Activated naive CD8-positive, alpha-beta T cell (primary cell): Measurements from ENCODE around the gene ZDHHC4.
A peak's percentile ranks its signal among the peaks of the same experiment; 100 is the strongest.

Source experiments
- H3K27ac Mint-ChIP-seq: one replicate; pipeline ENCODE4 v1.8.0; 2021; ENCODE audit warnings: mixed read lengths
- H3K27me3 Mint-ChIP-seq: one replicate; pipeline ENCODE4 v1.8.0; 2021; ENCODE audit warnings: mixed read lengths
- H3K36me3 Mint-ChIP-seq: one replicate; pipeline ENCODE4 v1.8.0; 2021; ENCODE audit warnings: mixed read lengths
- H3K4me1 Mint-ChIP-seq: one replicate; pipeline ENCODE4 v1.8.0; 2021; ENCODE audit warnings: low read depth, mixed read lengths
- H3K4me3 Mint-ChIP-seq: one replicate; pipeline ENCODE4 v1.8.0; 2021; ENCODE audit warnings: mild to moderate bottlenecking, mixed read lengths
- H3K9me3 Mint-ChIP-seq: one replicate; pipeline ENCODE4 v1.8.0; 2021; ENCODE audit warnings: low read depth, mixed read lengths

The ZDHHC4 gene

GRCh38 chr7:6577369-6578113 is at the start of gene ZDHHC4:
Gene ZDHHC4 (plus strand): TSS chr7:6577454. CDS start chr7:6580562, 3,108 bp downstream.
- H3K4me3 Mint-ChIP-seq = peak within 1 kb of the TSS; percentile 87
- H3K36me3 Mint-ChIP-seq = peaks cover 7% of the 10 kb centered on the region
- H3K9me3 Mint-ChIP-seq = no peaks in the 10 kb centered on the region
- H3K27ac Mint-ChIP-seq = peak within 1 kb of the TSS; percentile 86
- peaks cover 13% of the 10 kb centered on the region for H3K4me1 Mint-ChIP-seq
- no peaks in the 10 kb centered on the region for H3K27me3 Mint-ChIP-seq

GRCh38 chr7:6528401-6529130 is 48.7 kb upstream of the ZDHHC4 start:
- Mint-ChIP-seq H3K4me3 (no peak overlapping the region), H3K4me1 (peaks cover 16% of the 10 kb centered on the region), H3K36me3 (no peaks in the 10 kb centered on the region), H3K27me3 (peaks cover 10% of the 10 kb centered on the region), H3K9me3 (no peaks in the 10 kb centered on the region), H3K27ac (no peak overlapping the region)

- peaks cover 7% of the 10 kb centered on the region for H3K27me3 Mint-ChIP-seq
- no peak overlapping the region for H3K27ac Mint-ChIP-seq
- no peaks in the 10 kb centered on the region for H3K36me3 Mint-ChIP-seq
- no peaks in the 10 kb centered on the region for H3K9me3 Mint-ChIP-seq
- peak overlapping the region; percentile 25 for H3K4me3 Mint-ChIP-seq
- peaks cover 23% of the 10 kb centered on the region for H3K4me1 Mint-ChIP-seq
These were observed 47.6 kb upstream of the ZDHHC4 start for GRCh38 chr7:6529643-6530042.

GRCh38 chr7:6530626-6531491 is 46.4 kb upstream of the ZDHHC4 start:
- Mint-ChIP-seq H3K9me3 (no peaks in the 10 kb centered on the region), H3K27ac (no peak overlapping the region), H3K36me3 (no peaks in the 10 kb centered on the region), H3K27me3 (peaks cover 10% of the 10 kb centered on the region), H3K4me3 (peak overlapping the region; percentile 81), H3K4me1 (peaks cover 25% of the 10 kb centered on the region)

- Mint-ChIP-seq H3K27ac (no peak overlapping the region), H3K4me3 (peak overlapping the region; percentile 81), H3K36me3 (no peaks in the 10 kb centered on the region), H3K9me3 (no peaks in the 10 kb centered on the region), H3K27me3 (peaks cover 10% of the 10 kb centered on the region), H3K4me1 (peaks cover 25% of the 10 kb centered on the region)
These were observed 45.6 kb upstream of the ZDHHC4 start for GRCh38 chr7:6531492-6532279.

GRCh38 chr7:6532516-6532915 is 44.7 kb upstream of the ZDHHC4 start:
- Mint-ChIP-seq H3K36me3 (no peaks in the 10 kb centered on the region), H3K4me1 (peaks cover 17% of the 10 kb centered on the region), H3K27me3 (peaks cover 4% of the 10 kb centered on the region), H3K4me3 (no peak overlapping the region), H3K9me3 (no peaks in the 10 kb centered on the region), H3K27ac (no peak overlapping the region)

GRCh38 chr7:6533893-6534495 is 43.3 kb upstream of the ZDHHC4 start:
- H3K4me3 Mint-ChIP-seq = peak overlapping the region; percentile 61
- no peak overlapping the region for H3K27ac Mint-ChIP-seq
- H3K4me1 Mint-ChIP-seq = peaks cover 17% of the 10 kb centered on the region
- peaks cover 4% of the 10 kb centered on the region for H3K27me3 Mint-ChIP-seq
- H3K9me3 Mint-ChIP-seq = no peaks in the 10 kb centered on the region
- H3K36me3 Mint-ChIP-seq = no peaks in the 10 kb centered on the region

GRCh38 chr7:6536262-6537260 is 40.7 kb upstream of the ZDHHC4 start:
- peaks cover 10% of the 10 kb centered on the region for H3K4me1 Mint-ChIP-seq
- H3K27me3 Mint-ChIP-seq = peaks cover 4% of the 10 kb centered on the region
- no peaks in the 10 kb centered on the region for H3K9me3 Mint-ChIP-seq
- no peaks in the 10 kb centered on the region for H3K36me3 Mint-ChIP-seq
- H3K4me3 Mint-ChIP-seq = peak overlapping the region; percentile 44
- H3K27ac Mint-ChIP-seq = no peak overlapping the region

GRCh38 chr7:6542368-6542767 is 34.9 kb upstream of the ZDHHC4 start:
- H3K4me3 Mint-ChIP-seq = no peak overlapping the region
- peaks cover 2% of the 10 kb centered on the region for H3K4me1 Mint-ChIP-seq

GRCh38 chr7:6545398-6546126 is 31.7 kb upstream of the ZDHHC4 start:
- H3K36me3 Mint-ChIP-seq = no peaks in the 10 kb centered on the region
- no peak overlapping the region for H3K4me3 Mint-ChIP-seq
- no peaks in the 10 kb centered on the region for H3K9me3 Mint-ChIP-seq
- no peaks in the 10 kb centered on the region for H3K27me3 Mint-ChIP-seq
- H3K4me1 Mint-ChIP-seq = peaks cover 2% of the 10 kb centered on the region
- H3K27ac Mint-ChIP-seq = no peak overlapping the region

More at GRCh38 chr7:6542368-6542767, 34.9 kb upstream of the ZDHHC4 start:
- H3K27me3 Mint-ChIP-seq = peaks cover 2% of the 10 kb centered on the region
- H3K36me3 Mint-ChIP-seq = no peaks in the 10 kb centered on the region
- no peak overlapping the region for H3K27ac Mint-ChIP-seq
- no peaks in the 10 kb centered on the region for H3K9me3 Mint-ChIP-seq

- no peaks in the 10 kb centered on the region for H3K27me3 Mint-ChIP-seq
- H3K4me1 Mint-ChIP-seq = peaks cover 2% of the 10 kb centered on the region
- no peak overlapping the region for H3K27ac Mint-ChIP-seq
- no peak overlapping the region for H3K4me3 Mint-ChIP-seq
- H3K9me3 Mint-ChIP-seq = no peaks in the 10 kb centered on the region
- H3K36me3 Mint-ChIP-seq = no peaks in the 10 kb centered on the region
These were observed 30.6 kb upstream of the ZDHHC4 start for GRCh38 chr7:6546498-6547251.

- peaks cover 2% of the 10 kb centered on the region for H3K4me1 Mint-ChIP-seq
- no peak overlapping the region for H3K4me3 Mint-ChIP-seq
- H3K27ac Mint-ChIP-seq = no peak overlapping the region
- H3K36me3 Mint-ChIP-seq = no peaks in the 10 kb centered on the region
- H3K27me3 Mint-ChIP-seq = no peaks in the 10 kb centered on the region
- H3K9me3 Mint-ChIP-seq = no peaks in the 10 kb centered on the region
These were observed 29.9 kb upstream of the ZDHHC4 start for GRCh38 chr7:6547400-6547799.
